ENCODE measurements around the gene COL23A1. TPM values are rescaled to one million over a fixed set of nuclear protein-coding genes. Genes with fewer than 3 reads are reported as not detected.

Gene COL23A1
- polyA plus RNA-seq, 1 donor (not counting 4 experiments of a cell fraction or from before 2014, with no cell fraction given) = not detected

DNA sequence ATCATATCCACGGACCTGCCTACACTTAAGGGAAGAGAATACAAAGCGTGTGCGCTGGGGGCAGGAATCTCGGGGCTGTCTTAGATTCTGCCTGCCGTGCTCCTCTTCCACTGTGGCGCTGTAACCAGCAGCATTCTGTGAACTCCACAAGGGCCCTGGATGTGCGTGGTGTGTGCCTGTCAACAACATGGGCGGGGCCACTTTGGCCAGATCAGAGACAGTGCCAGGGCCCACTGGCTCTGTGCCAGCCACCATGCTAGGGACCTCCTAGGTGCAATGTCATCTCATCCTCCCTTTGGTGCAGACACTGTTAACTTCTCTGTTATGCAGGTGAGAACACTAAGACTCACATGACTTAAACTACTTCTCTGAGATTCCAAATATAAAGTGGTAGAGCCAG, 113.7 kb downstream of the COL23A1 start:
- dilution Hi-C loops (cut with MboI; ENCODE audit: extremely low pct_ligation_motif_present, low sequenced_read_pairs) = no loop called here
- FAIRE-seq (no peak), DNase-seq (ENCODE audit: low read depth, low spot score) (no peak)
- Histone ChIP-seq H3K27ac (ENCODE audit: control insufficient read depth, insufficient read depth, low read length) (no peak overlapping the region), H3K27me3 (ENCODE audit: control insufficient read depth, extremely low read depth, insufficient read depth, low read length) (no peaks in the 10 kb centered on the region), H3K9me1 (ENCODE audit: control insufficient read depth, extremely low read depth, insufficient read depth, low read length) (no peaks in the 10 kb centered on the region), H3K9ac (ENCODE audit: control insufficient read depth, extremely low read depth, insufficient read depth, low read length) (no peak overlapping the region), H4K20me1 (ENCODE audit: control insufficient read depth, extremely low read depth, insufficient read depth, low read length) (no peaks in the 10 kb centered on the region), H2AFZ (ENCODE audit: control insufficient read depth, low read length) (no peak overlapping the region), H3K9me3 (ENCODE audit: control insufficient read depth, low read depth, low read length) (no peaks in the 10 kb centered on the region), H3K4me2 (ENCODE audit: control insufficient read depth, extremely low read depth, insufficient read depth, low read depth, low read length) (no peak overlapping the region), H3K4me3 (ENCODE audit: control insufficient read depth in 2 of 3, extremely low read depth in 1 of 3, insufficient read depth in 2 of 3, low read depth in 1 of 3, low read length in 3 of 3) (no peak overlapping the region), H3K36me3 (ENCODE audit: control insufficient read depth in 2 of 2, extremely low read depth in 1 of 2, insufficient read depth in 2 of 2, low read length in 2 of 2) (no peaks in the 10 kb centered on the region), H3K79me2 (ENCODE audit: control insufficient read depth, insufficient read depth, low read length) (no peaks in the 10 kb centered on the region), H3K4me1 (ENCODE audit: control insufficient read depth, extremely low read depth, insufficient read depth, low read length) (no peaks in the 10 kb centered on the region)
- TF ChIP-seq EZH2 (IDR thresholded peaks at IDR 0.05; ENCODE audit: low read length) = no peak
- no peak for TF ChIP-seq CTCF (optimal IDR thresholded peaks at IDR 0.05 in 1 of 3, IDR thresholded peaks at IDR 0.05 in 1 of 3, conservative IDR thresholded peaks at IDR 0.05 in 1 of 3; ENCODE audit: extremely low read depth in 1 of 3, insufficient read depth in 2 of 3, low read length in 3 of 3)

- H3K27me3 ChIP-seq (ENCODE audit: control insufficient read depth, extremely low read depth, insufficient read depth, low read length) = no peaks in the 10 kb centered on the region
Measured at GRCh38 chr5:178475422-178475821, 114.8 kb downstream of the COL23A1 start.

More at GRCh38 chr5:178475422-178475821, 114.8 kb downstream of the COL23A1 start:
- Histone ChIP-seq H3K4me3 (ENCODE audit: control insufficient read depth in 2 of 3, extremely low read depth in 1 of 3, insufficient read depth in 2 of 3, low read depth in 1 of 3, low read length in 3 of 3) (no peak overlapping the region), H3K9ac (ENCODE audit: control insufficient read depth, extremely low read depth, insufficient read depth, low read length) (no peak overlapping the region), H3K4me1 (ENCODE audit: control insufficient read depth, extremely low read depth, insufficient read depth, low read length) (no peaks in the 10 kb centered on the region), H3K27ac (ENCODE audit: control insufficient read depth, insufficient read depth, low read length) (no peak overlapping the region), H3K36me3 (ENCODE audit: control insufficient read depth in 2 of 2, extremely low read depth in 1 of 2, insufficient read depth in 2 of 2, low read length in 2 of 2) (no peaks in the 10 kb centered on the region), H3K9me1 (ENCODE audit: control insufficient read depth, extremely low read depth, insufficient read depth, low read length) (no peaks in the 10 kb centered on the region), H3K9me3 (ENCODE audit: control insufficient read depth, low read depth, low read length) (no peaks in the 10 kb centered on the region), H3K79me2 (ENCODE audit: control insufficient read depth, insufficient read depth, low read length) (no peaks in the 10 kb centered on the region), H3K4me2 (ENCODE audit: control insufficient read depth, extremely low read depth, insufficient read depth, low read depth, low read length) (no peak overlapping the region), H2AFZ (ENCODE audit: control insufficient read depth, low read length) (no peak overlapping the region), H4K20me1 (ENCODE audit: control insufficient read depth, extremely low read depth, insufficient read depth, low read length) (no peaks in the 10 kb centered on the region)
- TF ChIP-seq EZH2 (IDR thresholded peaks at IDR 0.05; ENCODE audit: low read length) = no peak
- no peak for TF ChIP-seq CTCF (optimal IDR thresholded peaks at IDR 0.05 in 1 of 3, IDR thresholded peaks at IDR 0.05 in 1 of 3, conservative IDR thresholded peaks at IDR 0.05 in 1 of 3; ENCODE audit: extremely low read depth in 1 of 3, insufficient read depth in 2 of 3, low read length in 3 of 3)
- DNase-seq (ENCODE audit: low read depth, low spot score) (no peak), FAIRE-seq (no peak)
- dilution Hi-C loops (cut with MboI; ENCODE audit: extremely low pct_ligation_motif_present, low sequenced_read_pairs) = no loop called here
